K562 (cell line): ENCODE measurements around the gene CALU. TPM values are rescaled to one million over a fixed set of nuclear protein-coding genes. Genes with fewer than 3 reads are reported as not detected.

Source experiments
- BRD4 ChIP-seq: fragments of 200-600 bp; sonication (generic); IDR thresholded peaks from 2 replicates; pipeline ENCODE4 v1.6.1; 2017; ENCODE audit warnings: inconsistent platforms
- EWSR1 ChIP-seq: fragments of 450-650 bp; IDR thresholded peaks from 2 replicates; pipeline ENCODE4 v1.6.1; 2018; ENCODE audit warnings: borderline replicate concordance, mild to moderate bottlenecking, low read depth, moderate library complexity; ENCODE audit not compliant: partially characterized antibody
- HMG20B ChIP-seq: fragments of 250-450 bp; sonication (Bioruptor Pico); IDR thresholded peaks from 2 replicates; pipeline ENCODE4 v1.5.0; 2021; ENCODE audit warnings: mild to moderate bottlenecking
- MAZ ChIP-seq, 2 experiments: fragments of 450-650 bp in 1 of 2; sonication (generic) in 1 of 2; formaldehyde crosslinking; IDR thresholded peaks in 1 of 2; conservative IDR thresholded peaks in 1 of 2; 2 replicates each; pipeline versions ENCODE4 v1.4.0 to v1.5.0; 2020; ENCODE audit warnings: mild to moderate bottlenecking in 1 of 2, missing genetic modification reagents in 1 of 2
- NEUROD1 ChIP-seq: fragments of 150-350 bp; IDR thresholded peaks from 2 replicates; pipeline ENCODE4 v1.6.1; 2014; ENCODE audit warnings: borderline replicate concordance, low read length, low read depth; ENCODE audit not compliant: partially characterized antibody
- PATZ1 ChIP-seq: fragments of 250-450 bp; sonication (Bioruptor Pico); IDR thresholded peaks from 2 replicates; pipeline ENCODE4 v1.5.0; 2020; ENCODE audit warnings: mild to moderate bottlenecking, borderline replicate concordance
- PTTG1 ChIP-seq: fragments of 450-650 bp; IDR thresholded peaks from 2 replicates; pipeline ENCODE4 v1.6.1; 2016; ENCODE audit warnings: low read depth, mild to moderate bottlenecking, missing genetic modification characterization, missing compliant biosample characterization
- ZBTB9 ChIP-seq: fragments of 450-650 bp; formaldehyde crosslinking; IDR thresholded peaks from 2 replicates; pipeline ENCODE4 v1.4.0; 2020; ENCODE audit warnings: mild to moderate bottlenecking, moderate library complexity
- ZKSCAN1 ChIP-seq: fragments of 150-350 bp; IDR thresholded peaks from 2 replicates; pipeline ENCODE4 v1.6.1; 2016; ENCODE audit warnings: low read depth, low read length
- ZNF143 ChIP-seq: sonication (generic); formaldehyde crosslinking; IDR thresholded peaks from 2 replicates; pipeline ENCODE4 v1.9.0; 2022; ENCODE audit warnings: mild to moderate bottlenecking, missing genetic modification reagents
- ZNF197 ChIP-seq: fragments of 200-800 bp; sonication (Bioruptor generic); IDR thresholded peaks from 2 replicates; pipeline ENCODE4 v1.6.1; 2016; ENCODE audit warnings: low read depth, missing genetic modification characterization, missing compliant biosample characterization
- ZNF436 ChIP-seq: fragments of 250-450, 450-650 bp; sonication (Bioruptor Pico); formaldehyde crosslinking; IDR thresholded peaks from 2 replicates; pipeline ENCODE4 v1.7.0; 2020; ENCODE audit warnings: mild to moderate bottlenecking
- ZNF511 ChIP-seq: sonication (generic); formaldehyde crosslinking; IDR thresholded peaks from 2 replicates; pipeline ENCODE4 v1.8.0; 2022; ENCODE audit warnings: mild to moderate bottlenecking, missing genetic modification reagents
- polyA plus RNA-seq, 8 experiments: library from polyadenylated mRNA; depleted of rRNA in 4 of 8; stranded (reverse) in 5 of 8; unstranded in 3 of 8; fragments of >200 nt; fragmentation: Nextera tagmentation in 2 of 8; fragmentation: Illumina TruSeq in 1 of 8; extraction: Ambion mirVana in 2 of 8; extraction: Trizol in 1 of 8; gene quantifications; 2 replicates each; pipeline versions ENCODE4 v1.2.1 to v1.2.3, GENCODE V29; 2011 to 2014; ENCODE audit warnings: inconsistent platforms in 1 of 8, missing spikeins in 1 of 8
- total RNA-seq, 7 experiments: library from RNA; depleted of rRNA in 6 of 7; stranded (reverse); fragments of >200 nt in 6 of 7; fragmentation: Illumina TruSeq in 2 of 7; extraction: Trizol in 2 of 7; gene quantifications; 2 replicates each; pipeline versions ENCODE4 v1.2.1 to v1.2.3, GENCODE V29; 2011 to 2021; ENCODE audit warnings: low replicate concordance in 1 of 7
- TF ChIP-seq, protein P1 (sequence below): fragments of 450-650 bp; formaldehyde crosslinking; IDR thresholded peaks from 2 replicates; pipeline ENCODE4 v1.4.0; 2022; ENCODE audit warnings: missing genetic modification characterization
- TF ChIP-seq, protein P2 (sequence below): fragments of 200-800 bp; sonication (Bioruptor generic); IDR thresholded peaks from 2 replicates; pipeline ENCODE4 v1.6.1; 2016; ENCODE audit warnings: missing genetic modification characterization, missing compliant biosample characterization

The CALU gene
- total and polyA plus RNA-seq, 9 of the 15 experiments (the other 6 are each of a cell fraction or from before 2014, with no cell fraction given), result 166 to 286 (median 215) TPM

DNA sequence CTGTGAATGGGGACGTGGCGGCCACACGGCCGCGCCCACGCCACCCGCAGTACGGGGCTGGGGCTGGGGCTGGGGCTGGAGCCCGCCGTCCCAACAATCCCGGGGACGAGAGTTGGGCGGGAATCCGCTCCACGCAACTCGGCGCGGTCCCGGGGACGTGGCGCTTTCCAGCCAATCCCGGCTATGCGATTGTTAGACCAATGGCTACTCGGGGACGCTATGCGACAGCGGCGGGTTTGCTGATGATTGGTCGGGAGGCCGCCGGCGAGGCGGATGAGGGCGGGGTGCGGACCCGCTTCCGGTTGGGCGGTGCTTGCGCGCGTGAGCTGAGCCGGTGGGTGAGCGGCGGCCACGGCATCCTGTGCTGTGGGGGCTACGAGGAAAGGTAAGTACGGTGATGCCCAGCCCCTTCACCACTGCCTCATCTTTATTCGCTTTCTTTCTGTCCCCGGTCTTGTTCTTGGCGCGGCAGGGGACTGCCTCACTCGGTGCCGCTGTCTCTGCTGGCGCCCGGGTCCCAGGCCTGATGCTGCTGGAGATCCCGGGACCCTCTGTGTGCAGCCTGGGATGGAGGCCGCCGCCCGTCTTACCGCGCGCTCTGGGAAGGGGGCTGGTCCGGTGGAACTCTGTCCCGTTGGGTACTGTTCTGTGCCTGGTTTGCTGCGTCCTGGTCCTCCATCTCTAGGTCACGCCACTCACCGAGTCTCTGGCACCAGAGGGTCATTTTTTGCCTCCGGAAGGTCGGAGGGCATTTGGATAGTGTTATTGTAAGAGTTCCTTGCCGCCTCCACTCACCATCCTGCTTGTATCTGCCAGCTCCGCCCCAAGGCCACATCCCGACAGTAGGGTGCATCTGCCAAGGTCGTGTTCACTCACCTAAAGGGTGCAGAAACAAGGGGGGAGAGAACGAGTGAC lies at the start of gene CALU (continued):
- no peak for TF ChIP-seq PATZ1 (CRISPR knock-in tag)
- no peak for TF ChIP-seq EWSR1
- TF ChIP-seq, protein P1, sequence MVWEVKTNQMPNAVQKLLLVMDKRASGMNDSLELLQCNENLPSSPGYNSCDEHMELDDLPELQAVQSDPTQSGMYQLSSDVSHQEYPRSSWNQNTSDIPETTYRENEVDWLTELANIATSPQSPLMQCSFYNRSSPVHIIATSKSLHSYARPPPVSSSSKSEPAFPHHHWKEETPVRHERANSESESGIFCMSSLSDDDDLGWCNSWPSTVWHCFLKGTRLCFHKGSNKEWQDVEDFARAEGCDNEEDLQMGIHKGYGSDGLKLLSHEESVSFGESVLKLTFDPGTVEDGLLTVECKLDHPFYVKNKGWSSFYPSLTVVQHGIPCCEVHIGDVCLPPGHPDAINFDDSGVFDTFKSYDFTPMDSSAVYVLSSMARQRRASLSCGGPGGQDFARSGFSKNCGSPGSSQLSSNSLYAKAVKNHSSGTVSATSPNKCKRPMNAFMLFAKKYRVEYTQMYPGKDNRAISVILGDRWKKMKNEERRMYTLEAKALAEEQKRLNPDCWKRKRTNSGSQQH (CRISPR knock-in tag), result no peak
- TF ChIP-seq, protein P2, sequence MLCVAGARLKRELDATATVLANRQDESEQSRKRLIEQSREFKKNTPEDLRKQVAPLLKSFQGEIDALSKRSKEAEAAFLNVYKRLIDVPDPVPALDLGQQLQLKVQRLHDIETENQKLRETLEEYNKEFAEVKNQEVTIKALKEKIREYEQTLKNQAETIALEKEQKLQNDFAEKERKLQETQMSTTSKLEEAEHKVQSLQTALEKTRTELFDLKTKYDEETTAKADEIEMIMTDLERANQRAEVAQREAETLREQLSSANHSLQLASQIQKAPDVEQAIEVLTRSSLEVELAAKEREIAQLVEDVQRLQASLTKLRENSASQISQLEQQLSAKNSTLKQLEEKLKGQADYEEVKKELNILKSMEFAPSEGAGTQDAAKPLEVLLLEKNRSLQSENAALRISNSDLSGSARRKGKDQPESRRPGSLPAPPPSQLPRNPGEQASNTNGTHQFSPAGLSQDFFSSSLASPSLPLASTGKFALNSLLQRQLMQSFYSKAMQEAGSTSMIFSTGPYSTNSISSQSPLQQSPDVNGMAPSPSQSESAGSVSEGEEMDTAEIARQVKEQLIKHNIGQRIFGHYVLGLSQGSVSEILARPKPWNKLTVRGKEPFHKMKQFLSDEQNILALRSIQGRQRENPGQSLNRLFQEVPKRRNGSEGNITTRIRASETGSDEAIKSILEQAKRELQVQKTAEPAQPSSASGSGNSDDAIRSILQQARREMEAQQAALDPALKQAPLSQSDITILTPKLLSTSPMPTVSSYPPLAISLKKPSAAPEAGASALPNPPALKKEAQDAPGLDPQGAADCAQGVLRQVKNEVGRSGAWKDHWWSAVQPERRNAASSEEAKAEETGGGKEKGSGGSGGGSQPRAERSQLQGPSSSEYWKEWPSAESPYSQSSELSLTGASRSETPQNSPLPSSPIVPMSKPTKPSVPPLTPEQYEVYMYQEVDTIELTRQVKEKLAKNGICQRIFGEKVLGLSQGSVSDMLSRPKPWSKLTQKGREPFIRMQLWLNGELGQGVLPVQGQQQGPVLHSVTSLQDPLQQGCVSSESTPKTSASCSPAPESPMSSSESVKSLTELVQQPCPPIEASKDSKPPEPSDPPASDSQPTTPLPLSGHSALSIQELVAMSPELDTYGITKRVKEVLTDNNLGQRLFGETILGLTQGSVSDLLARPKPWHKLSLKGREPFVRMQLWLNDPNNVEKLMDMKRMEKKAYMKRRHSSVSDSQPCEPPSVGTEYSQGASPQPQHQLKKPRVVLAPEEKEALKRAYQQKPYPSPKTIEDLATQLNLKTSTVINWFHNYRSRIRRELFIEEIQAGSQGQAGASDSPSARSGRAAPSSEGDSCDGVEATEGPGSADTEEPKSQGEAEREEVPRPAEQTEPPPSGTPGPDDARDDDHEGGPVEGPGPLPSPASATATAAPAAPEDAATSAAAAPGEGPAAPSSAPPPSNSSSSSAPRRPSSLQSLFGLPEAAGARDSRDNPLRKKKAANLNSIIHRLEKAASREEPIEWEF (CRISPR knock-in tag), result no peak
- peak; percentile 50 for TF ChIP-seq ZKSCAN1
- no peak for TF ChIP-seq ZNF197
- TF ChIP-seq HMG20B (CRISPR knock-in tag), result no peak
- peak; percentile 48 for TF ChIP-seq BRD4
- peak; percentile 90; the same call in 1 of the 2 replicates for TF ChIP-seq ZNF511 (CRISPR knock-in tag)
- peak; percentile 51 for TF ChIP-seq ZBTB9 (CRISPR knock-in tag)
- TF ChIP-seq NEUROD1, result peak; percentile 91
- TF ChIP-seq ZNF436 (CRISPR knock-in tag), result no peak
- no peak for TF ChIP-seq PTTG1 (tag)
- peak; percentile 70 to 94 for TF ChIP-seq MAZ (CRISPR knock-in tag; conservative IDR thresholded peaks at IDR 0.05 in 1 of 2, IDR thresholded peaks at IDR 0.05 in 1 of 2)
- TF ChIP-seq ZNF143 (CRISPR knock-in tag), result no peak
